GM18517 (cell line): ENCODE measurements around the gene HIVEP3.

Source experiments
- ATAC-seq: cut with Tn5 transposase; IDR thresholded peaks from one replicate; pipeline ENCODE4 v1.9.1; 2021; ENCODE audit warnings: mild to moderate bottlenecking, moderate library complexity; ENCODE audit not compliant: unreplicated experiment

Gene HIVEP3

GRCh38 chr1:41791667-41792484, 126.8 kb downstream of the HIVEP3 start:
- no peak for ATAC-seq

DNA sequence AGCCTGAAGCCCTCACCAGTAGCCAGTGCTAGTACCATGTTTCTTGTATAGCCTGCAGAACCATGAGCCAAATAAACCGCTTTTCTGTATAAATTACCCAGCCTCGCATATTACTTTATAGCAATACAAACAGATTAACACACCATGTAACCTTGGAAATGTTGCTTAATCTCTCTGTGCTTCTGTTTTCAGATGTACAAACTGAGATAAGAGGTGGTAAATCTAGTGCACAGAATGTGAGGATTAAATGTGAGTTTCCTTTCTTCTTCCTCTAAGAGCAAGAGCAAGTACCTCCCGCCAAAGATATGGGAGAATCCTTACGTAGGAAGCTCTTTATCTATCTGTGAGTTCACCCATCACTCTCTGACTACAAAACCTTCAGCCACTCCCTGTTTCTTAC, 128.4 kb downstream of the HIVEP3 start:
- no peak for ATAC-seq

DNA sequence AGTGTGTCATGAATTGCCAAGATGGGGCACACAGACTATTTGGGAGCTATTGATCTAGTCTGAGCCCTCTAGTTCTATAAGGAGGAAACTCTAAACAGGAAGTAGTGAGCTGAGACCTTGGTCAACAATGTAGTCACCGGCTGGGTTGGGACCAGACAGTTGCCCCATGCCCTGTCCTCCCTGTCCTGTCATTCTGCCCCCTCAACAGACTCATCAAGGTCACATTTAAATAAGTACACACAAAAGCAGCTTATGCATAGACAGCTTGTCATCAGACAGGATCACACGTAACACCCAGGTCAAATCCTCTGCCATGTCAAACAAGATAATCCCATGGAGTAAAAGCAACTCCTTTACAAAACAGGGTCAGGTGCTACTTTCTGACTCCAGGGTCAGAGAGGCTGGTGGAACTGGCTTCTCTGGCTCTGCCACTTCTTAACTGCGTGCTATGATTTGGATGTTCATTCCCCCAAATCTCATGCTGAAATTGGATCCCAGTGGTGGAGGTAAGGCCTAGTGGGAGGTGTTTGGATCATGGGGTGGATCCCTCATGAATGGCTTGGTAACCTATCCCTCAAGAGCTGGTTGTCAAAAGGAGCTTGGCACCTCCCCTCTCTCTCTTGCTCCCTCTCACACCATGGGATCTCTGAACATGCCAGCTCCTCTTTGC, 128.9 kb downstream of the HIVEP3 start:
- ATAC-seq = no peak

- no peak for ATAC-seq
Measured at GRCh38 chr1:41788427-41788826, 130.3 kb downstream of the HIVEP3 start.

- no peak for ATAC-seq
Measured at GRCh38 chr1:41784531-41785274, 134.0 kb downstream of the HIVEP3 start.

DNA sequence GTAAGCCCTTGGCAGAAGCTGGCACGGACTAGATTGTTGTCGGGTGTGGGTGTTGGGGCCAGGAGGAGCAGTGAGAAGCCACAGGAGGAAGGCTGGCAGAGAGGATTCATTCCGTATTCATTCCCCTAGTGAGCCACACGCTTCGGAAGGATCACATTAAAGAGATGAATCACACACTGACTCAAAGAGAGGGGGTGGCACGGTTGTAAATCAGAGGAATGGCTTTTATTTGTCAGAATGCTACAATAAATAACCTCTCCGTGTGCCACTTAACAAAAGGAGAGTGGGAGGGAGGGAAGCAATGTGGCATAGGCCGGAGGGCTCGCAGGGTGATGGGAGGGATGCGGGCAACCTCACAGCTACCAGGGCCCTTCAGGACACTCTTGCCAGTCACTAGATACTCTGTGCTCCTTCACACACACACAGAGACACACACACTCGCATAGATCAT, 135.5 kb downstream of the HIVEP3 start:
- ATAC-seq = no peak

DNA sequence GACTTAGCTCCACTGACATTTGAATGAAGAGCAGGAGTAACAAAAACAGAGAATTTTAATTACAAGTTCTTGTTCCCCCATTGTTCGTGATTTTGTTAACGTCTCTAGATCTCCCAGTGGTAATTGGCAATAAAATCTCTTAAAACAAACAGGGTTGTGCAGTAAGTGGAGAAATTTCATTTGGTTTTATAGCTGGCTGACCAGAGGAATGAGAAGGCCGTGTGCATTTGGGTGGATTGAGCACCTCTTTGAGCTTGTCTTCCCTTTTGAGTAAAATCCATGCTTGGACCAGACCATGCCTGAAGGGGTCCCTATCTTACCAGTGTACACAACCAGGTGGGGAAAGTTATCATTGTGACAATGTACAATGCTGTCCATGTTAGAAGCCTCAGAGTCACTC, 137.8 kb downstream of the HIVEP3 start:
- no peak for ATAC-seq

GRCh38 chr1:41780322-41780721, 138.4 kb downstream of the HIVEP3 start:
- no peak for ATAC-seq

DNA sequence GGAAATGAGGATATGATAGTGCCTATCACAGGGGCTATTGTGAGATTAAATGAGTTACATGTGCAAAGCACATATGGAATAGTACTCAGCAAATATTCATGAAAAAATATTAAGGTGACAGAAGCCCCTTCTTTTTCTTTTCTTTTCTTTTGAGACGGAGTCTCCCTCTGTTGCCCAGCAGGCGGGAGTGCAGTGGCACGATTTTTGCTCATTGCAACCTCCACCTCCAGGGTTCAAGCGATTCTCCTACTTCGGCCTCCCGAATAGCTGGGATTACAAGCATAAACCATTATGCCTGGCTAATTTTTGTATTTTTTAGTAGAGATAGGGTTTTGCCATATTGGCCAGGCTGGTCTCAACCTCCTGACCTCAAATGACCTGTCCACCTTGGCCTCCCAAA, 139.4 kb downstream of the HIVEP3 start:
- ATAC-seq = no peak

DNA sequence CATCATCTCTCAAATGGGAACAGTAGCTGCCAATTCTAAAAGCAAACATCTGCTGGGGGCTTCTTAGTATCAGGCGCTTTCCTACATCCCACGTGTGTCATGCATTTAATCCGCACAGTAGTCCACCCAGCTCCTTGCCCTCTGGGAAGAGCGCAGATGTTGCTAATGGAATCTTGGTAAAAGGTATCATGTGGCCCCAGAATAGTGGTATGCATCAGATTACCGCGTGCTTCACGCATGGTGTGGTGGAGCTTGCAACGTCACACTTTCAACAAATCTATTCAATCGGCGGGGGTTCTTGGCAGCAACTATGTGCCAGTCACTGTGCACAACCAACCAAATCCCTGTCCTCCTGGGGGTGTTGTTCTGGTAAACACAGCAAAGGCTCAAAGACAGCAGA, 141.0 kb downstream of the HIVEP3 start:
- no peak for ATAC-seq

GRCh38 chr1:41776891-41777441, 141.8 kb downstream of the HIVEP3 start:
- no peak for ATAC-seq

DNA sequence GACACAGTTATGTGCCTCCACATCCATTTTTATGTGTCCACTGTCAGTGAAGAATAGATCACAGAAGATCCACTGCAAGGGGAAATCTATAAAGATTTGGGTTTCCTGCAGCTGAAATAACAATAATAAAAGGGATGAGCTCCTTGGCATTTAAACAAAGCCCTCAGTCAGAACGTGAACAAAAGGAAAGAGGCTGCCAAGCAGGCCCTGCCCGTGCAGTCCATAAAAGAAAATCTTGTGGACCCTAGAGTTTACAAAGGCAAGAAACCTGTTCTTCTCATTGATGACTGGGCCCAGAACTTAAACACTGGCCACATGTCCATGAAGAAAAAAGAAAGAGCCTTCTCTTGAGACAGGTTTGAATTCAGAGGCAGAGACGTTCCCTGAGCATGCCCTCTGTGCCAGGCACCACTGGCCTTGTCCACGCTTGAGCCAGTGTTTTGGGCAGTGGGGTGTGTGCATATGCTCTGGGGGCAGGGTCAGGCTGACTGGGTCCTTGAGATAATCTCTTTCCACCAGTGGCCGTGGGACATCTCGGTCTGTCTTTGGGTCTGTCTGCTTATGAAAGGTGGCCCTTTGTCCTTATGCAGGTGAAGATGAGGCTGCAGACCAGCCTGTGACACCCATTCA, 142.7 kb downstream of the HIVEP3 start:
- no peak for ATAC-seq

DNA sequence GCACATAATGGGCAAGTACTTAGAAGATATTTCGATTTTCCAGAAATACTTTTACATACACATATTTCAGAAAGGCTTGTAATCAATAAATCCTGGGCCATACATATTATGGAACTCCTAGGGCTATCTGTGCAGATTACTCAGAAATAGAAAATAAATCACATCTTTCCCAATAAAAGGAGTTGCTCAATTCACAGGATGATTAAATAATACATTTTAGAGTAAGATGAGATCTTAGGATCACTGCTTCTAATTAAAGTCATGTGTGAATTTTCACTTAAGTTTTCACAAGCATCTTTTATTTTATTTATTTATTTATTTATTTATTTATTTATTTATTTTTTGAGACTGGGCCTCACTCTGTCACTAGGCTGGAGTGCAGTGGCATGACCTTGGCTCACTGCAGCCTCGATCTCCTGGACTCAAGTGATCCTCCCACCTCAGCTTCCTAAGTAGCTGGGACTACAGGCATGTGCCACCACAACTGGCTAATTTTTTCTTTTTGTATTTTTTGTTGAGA, 144.2 kb downstream of the HIVEP3 start:
- ATAC-seq = no peak

DNA sequence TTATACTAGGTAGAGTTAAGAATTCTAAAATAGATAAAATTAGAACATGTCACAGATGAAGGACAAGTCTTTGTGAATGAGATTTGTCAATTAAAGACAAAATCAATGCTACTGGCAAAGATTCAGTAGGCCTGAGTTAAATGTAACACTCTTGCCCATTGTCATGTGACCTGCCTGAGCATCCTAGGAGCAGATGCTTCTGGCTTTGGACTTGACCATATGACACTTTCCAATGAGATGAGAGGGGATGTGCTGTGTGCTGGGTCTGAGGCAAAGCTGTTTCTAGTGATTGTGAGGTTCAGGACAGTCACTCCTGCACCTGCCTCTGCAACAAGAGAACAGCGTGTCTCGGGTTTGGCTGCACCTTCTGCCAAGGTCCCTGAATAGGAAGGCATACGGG, 144.9 kb downstream of the HIVEP3 start:
- no peak for ATAC-seq

DNA sequence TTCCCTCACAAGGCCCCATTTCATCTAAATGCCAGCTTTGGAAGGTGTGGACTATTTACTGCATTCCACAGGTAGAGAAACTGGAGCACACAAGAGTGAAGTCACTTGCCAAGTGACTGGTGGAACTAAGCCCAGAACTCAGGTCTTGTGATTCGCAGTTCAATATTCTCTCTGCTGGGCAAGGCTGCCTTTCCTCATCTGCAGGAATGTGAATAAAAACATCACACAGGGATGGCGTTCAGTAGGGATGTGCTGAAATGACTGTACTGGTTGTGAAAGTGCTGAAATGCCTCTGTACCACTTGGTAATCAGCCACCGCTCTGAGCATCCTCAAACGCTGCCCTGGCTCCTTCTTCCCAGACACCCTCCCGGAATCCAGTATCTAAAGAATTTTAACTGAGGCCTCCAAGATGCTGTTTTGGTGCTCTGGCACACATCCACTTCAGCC, 145.6 kb downstream of the HIVEP3 start:
- ATAC-seq = no peak

- ATAC-seq = no peak
Measured at GRCh38 chr1:41769068-41769467, 149.7 kb downstream of the HIVEP3 start.

DNA sequence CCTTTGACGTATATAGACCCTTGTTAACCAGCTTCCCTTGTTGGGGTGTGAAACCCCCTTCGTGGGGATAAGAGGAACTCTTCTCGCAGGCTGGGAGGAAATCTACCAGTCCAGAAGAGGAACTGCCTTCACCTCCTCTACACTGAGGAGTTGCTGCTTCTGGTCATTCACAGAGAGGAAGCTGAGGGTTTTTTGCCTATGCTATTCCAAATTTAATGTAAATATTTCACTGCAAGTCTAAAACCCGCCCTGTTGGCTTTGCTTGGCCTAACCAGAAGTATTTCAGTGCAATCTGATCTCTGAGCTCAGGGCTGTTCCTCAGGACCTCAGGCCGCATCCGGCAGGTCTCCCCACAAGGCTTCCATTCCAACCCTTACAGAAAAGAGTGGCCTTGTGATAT, 150.1 kb downstream of the HIVEP3 start:
- no peak for ATAC-seq

DNA sequence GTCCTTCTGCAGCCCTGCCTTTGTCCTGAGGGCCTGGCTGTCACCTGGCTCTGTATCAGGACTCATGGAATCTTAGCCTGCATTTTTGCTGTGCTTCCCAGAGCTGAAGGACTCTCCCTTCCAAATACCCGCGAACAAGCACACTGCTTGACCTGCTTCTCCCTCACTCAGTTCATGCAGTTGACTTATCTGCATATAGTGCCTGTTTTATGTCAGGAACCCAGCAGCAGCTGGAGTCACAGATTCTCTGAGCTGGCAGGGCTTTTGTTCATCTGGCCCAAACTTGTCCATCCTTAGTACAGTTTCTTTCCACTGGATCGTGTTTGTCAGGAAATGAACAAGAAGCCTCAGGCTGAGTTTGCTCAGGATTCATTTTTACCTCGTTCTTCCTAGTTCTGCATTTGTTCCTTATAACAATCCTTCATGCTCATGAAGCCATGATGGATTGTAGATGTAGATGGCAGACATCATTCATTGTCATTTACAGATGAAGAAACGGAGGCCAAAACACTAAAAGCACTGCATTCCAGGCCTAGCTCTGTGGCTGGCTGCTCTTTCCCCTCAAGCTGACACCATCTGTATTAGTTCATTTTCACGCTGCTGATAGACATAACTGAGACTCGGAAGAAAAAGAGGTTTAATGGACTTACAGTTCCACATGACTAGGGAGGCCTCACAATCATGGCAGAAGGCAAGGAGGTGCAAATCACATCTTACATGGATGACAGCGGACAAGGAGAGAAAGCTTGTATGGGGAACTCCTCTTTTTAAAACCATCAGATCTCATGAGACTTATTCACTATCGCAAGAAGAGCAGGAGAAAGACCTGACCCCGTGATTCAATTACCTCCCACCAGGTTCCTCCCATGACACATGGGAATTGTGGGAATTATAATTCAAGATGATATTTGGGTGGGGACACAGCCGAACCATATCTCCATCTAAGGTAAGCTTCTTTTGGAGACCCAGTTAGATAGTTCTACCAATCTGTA, 150.9 kb downstream of the HIVEP3 start:
- ATAC-seq = no peak

GRCh38 chr1:41766546-41766945, 152.2 kb downstream of the HIVEP3 start:
- ATAC-seq = no peak
